ENCODE measurements around the gene SAYSD1. TPM values are rescaled to one million over a fixed set of nuclear protein-coding genes. Genes with fewer than 3 reads are reported as not detected.

SAYSD1 gene
- total and polyA plus RNA-seq, 2 experiments from 2014 or later = 8.2 to 10.0 TPM

- no peak for TF ChIP-seq POLR2AphosphoS5 (IDR thresholded peaks at IDR 0.05; ENCODE audit: low read depth)
- TF ChIP-seq JUNB (IDR thresholded peaks at IDR 0.05; ENCODE audit: unreplicated experiment) = no peak
- no peak for TF ChIP-seq ZNF331 (CRISPR knock-in tag; IDR thresholded peaks at IDR 0.05; ENCODE audit: low read depth)
Observed at GRCh38 chr6:39091220-39091619, 23.8 kb downstream of the SAYSD1 start (continued).

- Histone ChIP-seq H3F3A (replicated peaks; ENCODE audit: low read depth) (no peaks in the 10 kb centered on the region), H3K27ac (ENCODE audit: low read depth) (no peak overlapping the region), H3K4me3 (no peak overlapping the region), H3K4me2 (no peak overlapping the region), H3K79me2 (replicated peaks; ENCODE audit: insufficient read depth) (no peaks in the 10 kb centered on the region), H3K9me2 (ENCODE audit: insufficient read depth) (no peaks in the 10 kb centered on the region), H3K27me3 (ENCODE audit: insufficient read depth) (no peaks in the 10 kb centered on the region), H3K36me3 (ENCODE audit: insufficient read depth) (no peaks in the 10 kb centered on the region), H4K20me1 (replicated peaks; ENCODE audit: insufficient read depth) (no peaks in the 10 kb centered on the region), H3K4me1 (ENCODE audit: insufficient read depth) (peaks cover 10% of the 10 kb centered on the region), H2AFZ (no peak overlapping the region)
- DNase-seq (ENCODE audit: low spot score) (no peak), ATAC-seq (no peak)
- no peaks in the 10 kb centered on the region for H3K9me3 Mint-ChIP-seq
- H3K27ac Mint-ChIP-seq = no peak overlapping the region
- TF ChIP-seq STAT1 (IDR thresholded peaks at IDR 0.05; ENCODE audit: unreplicated experiment) = no peak
- TF ChIP-seq NANOG (IDR thresholded peaks at IDR 0.05; ENCODE audit: borderline replicate concordance) = no peak
- TF ChIP-seq ETS1 (IDR thresholded peaks at IDR 0.05) = no peak
- no peak for TF ChIP-seq REST (IDR thresholded peaks at IDR 0.05; ENCODE audit: unreplicated experiment)
- TF ChIP-seq CTCF (conservative IDR thresholded peaks at IDR 0.05; ENCODE audit: low read depth in 2 of 2) = no peak
- no peak for TF ChIP-seq ZNF114 (CRISPR knock-in tag; IDR thresholded peaks at IDR 0.05)
- no peak for TF ChIP-seq POLR2AphosphoS5 (IDR thresholded peaks at IDR 0.05; ENCODE audit: low read depth)
- TF ChIP-seq ZNF462 (CRISPR knock-in tag; IDR thresholded peaks at IDR 0.05) = no peak
- TF ChIP-seq JUNB (IDR thresholded peaks at IDR 0.05; ENCODE audit: unreplicated experiment) = no peak
- no peak for TF ChIP-seq ZNF331 (CRISPR knock-in tag; IDR thresholded peaks at IDR 0.05; ENCODE audit: low read depth)
- no peak for TF ChIP-seq CREB1 (CRISPR knock-in tag; IDR thresholded peaks at IDR 0.05; ENCODE audit: low read depth)
- H3K36me3 Mint-ChIP-seq (ENCODE audit: low read depth) = no peaks in the 10 kb centered on the region; the same call in 2 of the 3 replicates
- peaks cover 64% of the 10 kb centered on the region for H3K4me1 Mint-ChIP-seq
- H3K27me3 Mint-ChIP-seq (ENCODE audit: insufficient read depth, low read depth, poor library complexity) = peaks cover 9% of the 10 kb centered on the region
- no peak overlapping the region for H3K4me3 Mint-ChIP-seq
Observed at GRCh38 chr6:39090036-39090435, 24.9 kb downstream of the SAYSD1 start.
